Hematopoietic multipotent progenitor cell treated with erythropoietin and hydrocortisone succinate and interleukin-3 and kit ligand, for 17 days (in vitro differentiated cells): Measurements from ENCODE around the gene MFRP.

Experiments
- DNase-seq: peaks from one replicate; pipeline ENCODE4 v3.0.0-alpha.2; 2015; ENCODE audit warnings: low spot score

MFRP gene

DNA sequence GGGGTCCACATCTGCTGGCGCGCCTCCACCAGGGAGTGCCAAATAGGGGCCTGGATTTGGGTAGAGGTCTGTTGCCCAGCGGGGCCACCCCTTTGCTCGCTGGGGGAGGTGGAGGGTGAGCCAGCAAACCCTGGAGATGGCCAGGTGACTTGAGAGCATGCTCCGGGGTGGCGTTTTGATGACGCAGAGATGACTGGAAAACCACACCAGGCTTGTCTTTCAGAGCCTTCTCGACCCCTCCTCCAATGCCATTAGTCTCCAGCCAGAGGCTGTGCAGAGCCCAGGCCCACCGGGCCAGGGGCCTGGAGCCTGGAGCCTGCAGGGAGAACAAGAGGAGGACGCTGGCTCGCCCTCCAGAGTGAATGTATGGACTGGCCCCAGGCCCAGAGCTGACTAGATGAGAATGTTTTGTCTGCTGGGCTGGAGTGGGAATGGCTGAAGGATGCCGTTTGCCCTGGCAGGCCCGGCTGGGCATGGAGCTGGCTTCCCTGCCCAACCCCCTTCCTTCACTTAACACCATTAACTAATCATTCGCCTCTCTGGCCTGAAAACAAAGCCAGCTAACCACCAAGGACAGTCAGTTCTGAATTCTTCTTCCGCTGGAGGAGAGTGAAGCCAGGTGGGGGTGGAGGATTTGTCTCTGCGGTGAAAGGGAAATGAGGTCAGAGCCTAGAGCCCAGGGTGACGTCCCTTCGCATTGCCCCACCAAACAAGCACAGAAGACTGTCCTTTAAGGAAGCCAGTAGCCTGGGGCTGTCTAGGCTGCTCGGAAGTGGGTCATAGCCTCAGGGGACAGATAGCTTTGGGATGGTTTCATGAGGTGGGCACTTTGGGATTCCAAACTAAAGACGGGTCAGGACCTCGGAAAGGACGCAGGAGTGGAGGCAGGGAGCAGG is 28.0 kb downstream of the MFRP start:
- no peak for DNase-seq

DNA sequence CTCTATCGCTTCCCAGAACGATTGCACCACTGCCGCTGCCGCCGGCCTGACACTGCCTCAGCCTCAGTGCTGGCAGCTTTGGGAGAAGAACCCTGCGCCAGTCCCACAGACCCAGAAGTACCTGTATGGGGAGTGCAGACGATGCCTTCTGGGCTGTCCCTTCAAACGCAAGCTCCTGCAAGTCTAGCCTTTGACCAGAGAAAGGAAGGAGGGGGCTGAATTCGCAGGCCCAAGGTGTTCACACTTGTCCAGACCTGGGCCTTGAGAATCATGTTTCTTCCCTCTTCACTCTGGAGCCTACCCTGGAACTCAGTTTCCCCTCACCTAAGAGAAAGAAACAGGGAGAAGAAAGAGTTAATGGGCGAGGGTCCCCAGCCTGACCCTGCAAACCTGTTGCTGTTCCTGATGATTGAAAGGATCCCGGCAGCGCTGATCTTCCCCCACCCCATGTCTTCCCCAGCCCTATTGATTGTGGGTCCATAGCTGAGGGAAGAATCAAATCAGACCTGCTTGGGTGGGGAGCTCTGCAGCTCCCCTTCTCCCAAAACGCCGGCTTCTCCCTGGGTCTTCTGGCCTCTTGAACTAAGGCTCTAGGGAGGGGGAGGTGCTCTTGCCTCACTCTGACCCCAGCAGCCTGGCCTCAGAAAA is 28.8 kb downstream of the MFRP start:
- no peak for DNase-seq

DNA sequence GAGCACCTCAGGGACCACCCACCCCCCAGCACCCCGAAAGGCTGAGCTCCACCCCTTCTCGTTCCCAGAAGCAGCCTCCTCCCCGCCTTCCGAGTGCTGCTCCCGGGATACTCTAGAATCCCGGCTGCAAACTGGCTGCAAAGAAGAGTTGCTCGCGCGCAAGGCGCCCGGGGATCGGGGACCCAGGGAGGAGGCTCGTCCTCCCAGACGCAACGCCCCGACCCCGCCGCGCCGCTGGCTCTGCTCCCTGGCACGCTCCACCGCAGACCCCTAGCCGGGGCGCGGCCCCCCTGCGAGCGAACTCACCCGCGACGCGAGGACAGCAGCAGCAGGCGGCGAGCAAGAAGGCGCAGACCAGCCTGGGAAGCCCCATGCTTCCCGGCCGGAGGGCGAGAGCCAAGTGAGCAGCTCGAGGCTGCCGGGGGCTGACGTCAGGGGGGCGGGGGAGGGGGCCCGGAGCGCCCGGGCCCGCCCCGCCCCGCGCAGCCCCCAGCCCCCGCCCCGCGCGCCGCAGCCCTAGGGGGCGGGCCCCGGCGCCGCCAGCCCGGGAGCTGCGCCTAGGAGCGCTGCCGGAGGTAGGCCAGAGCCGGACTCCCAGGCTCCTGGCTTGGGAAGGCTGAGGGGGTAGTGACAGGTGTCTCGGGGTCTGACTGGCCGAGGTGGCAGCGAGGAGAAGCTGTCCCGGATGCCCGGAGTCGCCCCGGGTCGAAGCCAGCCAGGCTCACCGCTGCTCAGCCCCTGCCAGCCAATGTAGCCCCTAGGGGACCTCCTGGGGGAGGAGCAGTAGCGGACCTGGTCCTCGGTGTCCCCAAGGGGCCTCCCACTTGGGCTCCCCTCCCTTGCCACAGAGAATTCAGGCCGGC is 29.5 kb downstream of the MFRP start, which contains the start of gene MCAM:
TSS of gene MCAM (minus strand) at position 402 of the 863 bp plus-strand sequence. CDS start at position 373, 29 bp downstream.
- DNase-seq = no peak

GRCh38 chr11:119316016-119316728 is 30.3 kb downstream of the MFRP start:
- DNase-seq = no peak

DNA sequence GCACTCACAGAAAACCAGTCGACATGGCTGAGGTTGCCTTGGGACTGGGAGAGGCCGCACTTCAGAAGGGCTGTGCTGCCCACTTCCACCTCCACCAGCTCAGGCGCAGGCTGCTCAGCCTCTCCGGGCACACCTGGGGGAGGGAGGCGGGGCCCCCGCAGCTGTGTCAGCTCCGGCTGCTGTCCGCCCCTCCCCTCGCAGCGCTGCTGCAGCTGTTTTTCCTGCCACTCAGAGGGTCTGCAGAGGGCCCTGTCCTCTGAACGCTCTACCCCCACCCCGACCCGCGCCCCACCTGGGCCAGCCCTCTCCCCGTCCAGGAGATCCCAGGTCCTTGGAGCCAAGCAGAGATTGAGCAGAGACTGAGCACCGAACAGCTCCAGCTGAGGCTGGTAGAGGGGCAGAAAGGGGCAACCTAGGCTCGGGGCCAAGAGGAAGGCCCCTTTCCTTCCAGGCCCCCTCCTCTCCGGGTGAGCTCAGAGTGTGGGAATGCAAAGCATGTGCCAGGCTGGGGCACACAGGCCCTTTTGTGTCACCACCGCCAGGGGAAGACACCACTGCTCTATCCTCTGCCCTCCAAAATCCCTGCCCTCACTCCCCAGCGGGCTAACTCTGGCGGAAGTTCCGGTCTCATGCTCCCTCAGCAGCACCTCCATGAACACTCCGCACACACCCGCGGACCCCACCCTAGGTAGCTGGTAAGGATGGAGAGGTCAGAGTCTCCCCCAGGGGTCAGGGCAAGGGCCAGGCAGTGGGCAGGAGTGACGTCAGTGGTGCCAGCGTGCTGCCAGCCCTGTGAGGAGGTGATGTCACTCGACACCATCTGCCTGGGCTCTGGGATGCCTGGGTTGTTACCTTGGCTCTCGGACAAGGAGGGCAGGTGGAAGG is 31.1 kb downstream of the MFRP start:
- no peak for DNase-seq

DNA sequence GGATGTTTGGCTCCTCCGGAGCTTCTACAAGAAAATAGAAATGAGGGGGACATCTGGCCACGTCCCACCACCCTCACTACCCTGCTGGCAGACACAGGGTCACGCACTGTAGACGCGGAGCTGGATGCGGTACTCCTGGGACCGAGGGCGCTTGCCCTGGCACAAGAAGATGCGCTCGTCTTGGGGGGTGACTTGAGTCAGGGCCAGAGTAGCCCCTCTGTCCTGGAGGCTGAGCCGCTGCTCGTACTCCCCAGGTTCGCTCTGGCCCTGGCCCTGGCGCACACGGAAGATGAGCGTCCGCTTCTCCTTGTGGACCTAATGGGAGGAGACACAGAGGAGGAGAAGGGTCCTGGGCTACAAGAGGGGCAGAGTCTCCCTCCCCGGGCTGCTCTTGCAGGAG is 31.8 kb downstream of the MFRP start:
- no peak for DNase-seq

DNA sequence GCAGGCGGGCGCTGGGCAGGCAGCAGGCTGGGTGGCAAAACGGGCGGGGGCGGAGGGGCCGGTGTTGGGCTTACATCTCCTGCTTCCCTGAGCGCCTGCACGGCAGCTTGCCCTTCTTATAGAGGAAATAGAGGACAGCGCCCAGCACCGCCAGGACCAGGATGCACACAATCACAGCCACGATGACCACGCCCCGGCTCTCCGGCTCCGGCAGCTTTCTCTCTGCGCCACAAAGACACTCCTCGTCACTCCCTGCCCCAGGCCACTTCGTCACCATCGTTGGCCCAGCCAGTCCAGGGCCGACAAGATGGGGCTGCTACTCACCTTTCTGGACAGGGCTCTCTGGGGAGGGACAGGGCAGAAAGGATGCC is 35.8 kb downstream of the MFRP start:
- no peak for DNase-seq

- DNase-seq = no peak
Measured at GRCh38 chr11:119309953-119310681, 36.4 kb downstream of the MFRP start.

GRCh38 chr11:119309411-119309810 is 37.1 kb downstream of the MFRP start:
- no peak for DNase-seq

DNA sequence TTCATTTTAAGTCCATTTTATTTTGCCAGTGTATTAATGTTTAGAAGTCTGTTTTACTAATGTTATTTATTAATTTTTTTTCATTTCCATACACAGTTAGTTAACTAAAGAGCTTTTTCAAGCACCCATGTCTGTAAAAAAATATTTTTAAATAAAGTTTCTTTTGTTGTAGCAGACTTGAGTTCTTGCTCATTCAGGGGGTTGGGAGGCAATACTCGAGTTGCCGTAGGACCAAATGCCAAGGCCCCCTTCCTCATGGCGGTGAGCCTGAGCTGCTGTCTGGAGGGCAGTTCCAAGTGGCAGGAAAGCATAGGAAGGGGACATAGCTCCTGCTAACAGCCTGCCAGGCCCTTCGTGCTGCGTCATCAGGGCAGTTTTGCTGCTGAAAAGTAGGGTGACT is 38.5 kb downstream of the MFRP start:
- no peak for DNase-seq

DNA sequence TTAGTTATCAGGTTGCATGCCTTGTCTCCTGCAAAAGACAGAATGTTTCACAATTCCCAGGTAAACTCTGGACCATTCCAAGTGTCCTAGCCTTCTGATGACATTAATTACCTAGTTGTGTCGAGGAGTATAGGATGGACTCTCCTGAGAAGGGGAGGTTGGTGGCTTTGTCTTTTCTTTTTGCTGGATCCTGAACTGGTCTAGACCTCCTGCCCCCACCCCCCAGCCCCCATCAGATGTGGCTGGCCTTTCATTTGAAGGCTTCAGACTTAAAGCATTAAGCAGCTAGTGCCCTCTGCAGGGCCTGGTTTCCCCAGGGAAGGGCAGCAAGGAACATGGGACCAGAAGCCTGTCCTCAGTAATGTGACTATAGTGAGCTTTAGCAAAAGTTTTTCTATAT is 39.3 kb downstream of the MFRP start:
- DNase-seq = no peak

DNA sequence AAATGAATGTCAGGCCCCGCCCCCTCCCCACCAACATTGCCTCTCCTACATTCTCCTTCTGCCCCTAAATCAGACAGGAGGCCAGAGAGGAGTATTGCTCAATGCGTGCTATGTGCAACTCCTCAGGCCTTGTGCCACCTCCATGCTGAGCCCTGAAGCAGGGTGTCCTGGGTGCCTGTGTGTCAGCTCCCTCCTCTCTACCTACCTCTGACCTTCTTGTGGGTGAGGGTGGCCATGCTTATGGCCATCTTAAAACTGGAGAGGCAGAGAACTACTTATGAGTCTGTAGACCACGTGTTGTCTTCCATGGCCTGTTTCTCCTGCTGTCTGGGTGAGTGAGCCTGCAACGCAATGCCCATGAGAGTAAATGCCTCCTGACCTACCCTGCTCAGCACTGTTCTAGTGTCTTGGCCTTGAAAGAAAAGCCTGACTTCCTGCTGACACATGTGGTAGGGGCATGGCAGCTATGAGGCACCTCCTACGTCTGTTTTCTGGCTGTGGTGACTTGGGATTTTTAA is 40.1 kb downstream of the MFRP start:
- DNase-seq = no peak

DNA sequence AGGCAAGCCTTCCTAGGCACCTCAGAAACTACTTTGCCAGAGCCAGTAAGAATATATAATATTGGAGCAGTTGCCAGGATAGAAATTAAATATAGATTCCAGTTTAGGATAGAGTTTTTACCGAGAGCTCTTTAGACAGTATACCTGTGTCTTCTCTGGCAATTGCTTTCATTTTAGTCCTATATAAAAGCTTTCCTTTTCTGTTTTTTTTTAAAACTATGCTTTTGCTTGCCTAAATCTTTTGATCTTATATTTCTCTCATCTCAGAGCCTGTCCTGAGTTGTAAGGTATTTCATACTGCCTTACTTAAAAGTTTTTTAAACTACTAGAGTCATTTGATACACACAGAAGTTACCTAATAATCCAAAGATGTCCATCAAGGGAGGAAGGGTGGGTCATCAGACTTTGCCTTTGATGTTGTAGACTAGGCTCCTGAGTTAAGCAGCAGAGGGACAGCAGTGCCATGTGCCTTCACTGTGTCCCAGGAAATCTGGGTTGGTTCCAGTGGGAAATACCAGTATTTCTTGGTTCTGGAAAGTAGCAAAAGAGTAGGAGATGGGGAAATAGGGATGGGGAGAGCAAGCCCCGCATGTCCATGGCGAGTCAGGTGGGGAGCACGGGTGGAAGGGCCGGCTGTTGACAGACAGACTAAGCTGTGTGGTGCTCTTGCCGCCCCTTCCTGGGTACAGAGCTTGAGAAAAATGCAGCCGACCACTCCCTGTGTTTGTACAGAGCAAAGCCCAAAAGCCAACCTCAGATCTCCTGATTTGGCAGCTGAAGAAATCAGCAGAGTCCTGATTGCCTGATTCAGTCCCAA is 40.7 kb downstream of the MFRP start:
- DNase-seq = no peak

- DNase-seq = no peak
Measured at GRCh38 chr11:119303227-119303718, 43.2 kb downstream of the MFRP start.

DNA sequence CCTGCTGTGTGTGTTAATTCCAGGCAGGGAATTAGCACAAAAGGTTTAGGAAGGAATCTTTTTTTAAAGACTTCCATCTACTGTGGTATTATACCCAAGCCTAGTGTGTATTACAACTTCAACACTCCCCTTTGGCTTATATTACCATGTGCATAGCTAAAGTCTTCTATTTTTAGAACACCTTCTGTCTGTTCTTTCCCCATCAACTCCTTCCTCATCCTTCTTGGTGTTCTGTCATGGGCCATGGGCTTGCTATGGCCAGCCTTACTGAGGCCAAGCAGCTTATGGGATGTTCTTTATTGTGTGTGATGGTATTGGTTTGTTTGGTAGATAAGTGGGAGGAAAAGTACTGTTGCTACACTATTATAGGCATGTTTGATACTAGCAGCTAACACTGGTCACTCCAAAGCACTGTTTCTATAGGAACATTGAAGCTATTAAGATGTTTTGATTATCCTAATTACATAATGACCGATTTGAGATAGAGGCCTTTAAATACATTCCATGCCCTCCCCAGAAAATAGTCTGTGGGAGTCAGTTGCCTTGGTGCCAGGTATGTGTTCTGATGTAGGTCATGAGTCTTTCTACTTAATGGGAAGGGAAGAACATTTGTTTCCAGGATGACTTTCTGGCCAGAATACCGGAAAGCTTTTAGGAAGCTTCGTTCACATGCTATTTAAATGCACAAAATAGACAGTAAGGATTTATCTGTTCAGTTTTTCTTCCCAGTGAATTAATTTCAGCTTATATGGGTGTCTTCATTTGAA is 46.1 kb downstream of the MFRP start:
- no peak for DNase-seq

- no peak for DNase-seq
Measured at GRCh38 chr11:119299416-119299815, 47.1 kb downstream of the MFRP start.

DNA sequence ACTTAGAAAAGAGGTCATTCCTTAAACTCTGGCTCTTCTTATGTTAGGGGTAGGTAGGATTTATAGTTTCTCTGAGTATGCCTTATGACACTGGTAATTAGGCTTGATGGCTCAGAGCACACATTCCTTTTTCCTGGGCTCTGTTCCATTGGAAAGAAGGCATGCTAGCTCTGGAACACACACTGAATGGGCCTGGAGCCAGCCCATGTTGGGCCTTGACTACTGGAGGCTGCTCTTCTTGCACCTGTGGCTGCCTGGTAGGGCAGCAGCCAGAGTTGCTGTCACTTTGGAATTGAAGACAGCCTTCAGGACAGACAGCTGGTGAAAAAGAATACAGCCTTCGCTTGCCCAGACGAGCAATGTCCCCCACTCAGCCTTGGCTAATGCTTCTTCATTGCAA is 47.8 kb downstream of the MFRP start:
- DNase-seq = no peak

GRCh38 chr11:119297938-119298337 is 48.6 kb downstream of the MFRP start:
- DNase-seq = no peak
